Middle frontal gyrus (tissue), 1 donor: Measurements from ENCODE around the gene B3GNT7.
A peak's percentile ranks its signal among the peaks of the same experiment; 100 is the strongest.
"Not testable (repeated sequence)": the region's sequence is repeated elsewhere in the genome, so short reads cannot be mapped to it uniquely, and the experiment has no call there.

Source experiments
- DNase-seq: peaks from one replicate; pipeline ENCODE4 v3.0.0-alpha.2; 2015; ENCODE audit warnings: low spot score; ENCODE audit errors: extremely low spot score

The B3GNT7 gene

GRCh38 chr2:231364961-231365810 is 30.3 kb upstream of the B3GNT7 start:
- peak; percentile 32 for DNase-seq

- no peak for DNase-seq
Observed at GRCh38 chr2:231367178-231367577, 28.3 kb upstream of the B3GNT7 start.

DNA sequence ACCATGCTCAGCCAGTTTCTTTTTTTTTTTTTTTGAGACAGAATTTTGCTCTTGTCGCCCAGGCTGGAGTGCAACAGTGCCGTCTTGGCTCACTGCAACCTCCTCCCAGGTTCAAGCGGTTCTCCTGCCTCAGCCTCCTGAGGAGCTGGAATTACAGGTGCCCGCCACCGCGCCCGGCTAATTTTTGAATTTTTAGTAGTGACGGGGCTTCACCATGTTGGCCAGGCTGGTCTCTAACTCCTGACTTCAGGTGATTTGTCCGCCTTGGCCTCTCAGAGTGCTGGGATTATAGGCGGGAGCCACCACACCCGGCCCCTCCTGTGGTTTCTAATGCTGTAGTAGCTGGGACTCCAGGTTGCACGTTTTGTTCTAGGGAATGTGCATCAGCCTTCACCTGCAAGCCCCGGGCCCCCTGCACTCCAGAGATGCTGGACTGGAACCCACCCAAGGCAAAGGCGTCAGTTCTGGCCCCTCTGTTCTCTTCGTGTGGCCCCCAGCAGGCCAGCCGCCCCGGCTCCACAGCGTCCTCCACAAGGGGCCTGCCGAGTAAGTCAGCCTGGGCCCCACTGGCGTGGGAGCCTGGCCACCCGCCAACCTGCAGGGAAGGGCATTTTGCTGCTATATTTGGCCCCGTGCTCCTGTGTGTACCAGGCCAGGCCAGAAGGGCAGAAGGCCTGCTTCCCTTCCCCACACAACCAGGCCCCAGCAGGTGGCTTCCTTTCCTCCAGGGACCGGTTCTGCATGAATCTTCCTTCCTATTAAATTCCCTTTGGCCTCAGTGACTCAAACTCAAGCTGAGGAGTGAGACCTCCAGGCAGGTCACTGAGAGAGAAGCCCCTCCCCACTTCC is 25.7 kb upstream of the B3GNT7 start:
- no peak for DNase-seq

- DNase-seq = no peak
Observed at GRCh38 chr2:231370429-231370748, 25.1 kb upstream of the B3GNT7 start.

DNA sequence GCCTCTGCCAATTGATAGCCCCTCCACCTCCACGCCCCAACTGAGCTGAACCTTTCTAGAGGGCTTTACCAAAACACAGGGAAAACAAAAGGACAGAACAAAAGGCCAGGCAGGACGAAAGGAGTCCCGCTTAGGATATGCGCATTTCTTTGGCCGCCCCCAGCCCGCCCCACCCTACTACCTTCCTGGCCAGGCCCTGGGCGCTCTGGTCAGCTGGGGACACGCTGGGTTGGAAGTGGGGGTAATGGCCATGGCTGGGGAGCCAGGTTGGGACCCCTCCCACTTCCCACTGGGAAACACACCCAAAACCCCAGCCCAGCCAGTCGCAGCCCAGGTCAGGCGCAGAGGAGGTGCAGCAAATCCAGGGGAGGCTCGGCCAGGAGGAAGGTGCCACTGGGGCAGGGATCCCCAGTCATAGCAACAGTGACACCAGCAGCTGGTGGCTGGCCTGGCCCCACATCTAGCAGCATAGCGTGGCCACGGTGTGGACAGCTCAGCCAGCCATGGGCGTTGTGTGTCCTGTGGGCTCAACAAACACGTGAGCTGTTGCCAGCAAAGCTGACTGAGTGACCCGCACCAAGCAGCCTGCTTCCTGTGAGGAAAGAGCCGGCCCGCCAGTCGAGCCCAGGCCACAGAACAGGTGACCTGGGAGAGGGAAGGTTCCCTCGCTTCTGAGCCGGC is 24.6 kb upstream of the B3GNT7 start:
- DNase-seq = no peak

GRCh38 chr2:231371430-231372054 is 24.0 kb upstream of the B3GNT7 start:
- DNase-seq = no peak

GRCh38 chr2:231372326-231372725 is 23.2 kb upstream of the B3GNT7 start:
- no peak for DNase-seq

- no peak for DNase-seq
Observed at GRCh38 chr2:231373184-231373583, 22.3 kb upstream of the B3GNT7 start.

- no peak for DNase-seq
Observed at GRCh38 chr2:231373786-231374349, 21.6 kb upstream of the B3GNT7 start.

DNA sequence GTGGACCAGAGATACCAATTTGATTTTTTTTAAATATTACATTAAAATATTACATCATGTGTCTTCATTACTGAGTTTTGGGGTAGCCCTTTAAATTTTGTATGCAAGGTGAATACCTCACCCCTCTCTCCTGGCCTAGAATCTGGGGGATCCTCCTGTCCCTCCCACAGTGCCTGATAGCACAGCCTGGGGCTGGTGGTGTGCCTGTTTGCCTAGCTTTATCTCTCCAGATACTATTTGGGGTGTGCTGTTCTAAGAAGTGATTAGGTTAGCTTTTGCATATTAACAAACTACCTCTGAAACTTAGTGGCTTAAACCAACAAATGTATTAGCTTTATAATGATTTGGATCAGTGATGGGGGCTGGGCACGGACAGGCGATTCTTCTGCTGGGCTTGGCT is 20.7 kb upstream of the B3GNT7 start:
- DNase-seq = no peak

- DNase-seq = not testable (repeated sequence)
Observed at GRCh38 chr2:231375994-231376615, 19.4 kb upstream of the B3GNT7 start.

DNA sequence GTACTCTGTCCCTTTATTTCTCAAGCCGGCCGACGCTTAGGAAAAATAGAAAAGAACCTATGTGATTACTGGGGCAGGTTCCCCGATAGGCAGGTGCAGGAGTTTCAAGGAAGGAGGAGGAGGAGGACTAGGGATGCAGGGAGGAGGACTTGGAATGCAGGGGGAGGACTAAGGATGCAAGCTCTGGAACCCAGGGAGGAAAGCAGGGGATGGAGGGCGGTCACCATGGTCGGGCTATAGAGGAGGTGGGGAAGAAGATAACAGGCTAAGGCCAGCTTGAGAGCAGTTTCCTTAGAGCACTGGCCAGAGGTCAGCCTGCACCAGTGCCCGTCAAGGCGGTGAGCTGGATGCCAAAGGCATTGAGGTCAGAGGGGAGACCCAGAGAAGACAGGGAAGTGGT is 18.7 kb upstream of the B3GNT7 start:
- no peak for DNase-seq

- no peak for DNase-seq
Observed at GRCh38 chr2:231378026-231378722, 17.3 kb upstream of the B3GNT7 start.

DNA sequence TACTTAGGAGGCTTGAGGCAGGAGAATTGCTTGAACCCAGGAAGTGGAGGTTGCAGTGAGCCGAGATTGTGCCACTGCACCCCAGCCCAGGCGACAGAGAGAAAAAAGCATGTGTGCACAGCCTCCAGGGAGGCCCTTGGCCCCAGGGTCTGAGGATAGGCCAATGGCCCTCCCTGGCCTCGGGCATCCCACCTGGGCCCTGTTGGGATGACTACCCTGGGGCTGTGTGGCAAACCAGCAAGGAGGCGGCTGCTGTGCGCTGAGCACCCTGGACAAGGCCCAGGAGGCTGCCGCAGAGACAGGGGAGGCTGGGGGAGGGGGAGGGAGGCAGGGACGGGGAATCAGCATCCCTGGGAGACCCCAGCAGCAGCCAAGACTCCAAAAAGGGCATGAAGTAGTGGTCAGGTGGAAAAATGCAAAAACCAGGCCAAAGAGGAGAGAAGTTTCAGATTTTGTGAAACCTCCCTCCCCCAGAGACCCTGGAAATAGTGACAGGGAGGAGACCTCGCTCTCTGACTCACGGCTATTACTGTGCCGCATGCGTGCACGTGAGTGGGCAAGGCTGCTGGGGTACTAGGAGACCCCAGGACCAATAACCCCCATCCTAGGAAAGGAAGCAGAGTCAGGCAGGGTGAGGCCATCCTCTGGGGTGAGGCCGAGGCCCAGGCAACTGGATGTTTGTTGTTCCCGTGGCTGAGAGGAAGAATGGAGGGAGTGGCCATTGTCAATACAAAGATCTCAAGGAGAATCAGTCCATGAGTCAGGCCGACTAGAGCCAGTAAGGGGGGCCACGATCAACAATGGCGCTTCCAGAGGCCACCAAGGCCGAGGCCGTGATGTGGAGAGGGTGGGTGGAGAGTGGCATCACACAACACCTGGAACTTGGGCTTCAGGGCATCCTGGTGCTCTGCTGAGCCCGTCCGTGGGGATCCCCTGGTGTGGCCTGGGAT is 16.0 kb upstream of the B3GNT7 start:
- no peak for DNase-seq

DNA sequence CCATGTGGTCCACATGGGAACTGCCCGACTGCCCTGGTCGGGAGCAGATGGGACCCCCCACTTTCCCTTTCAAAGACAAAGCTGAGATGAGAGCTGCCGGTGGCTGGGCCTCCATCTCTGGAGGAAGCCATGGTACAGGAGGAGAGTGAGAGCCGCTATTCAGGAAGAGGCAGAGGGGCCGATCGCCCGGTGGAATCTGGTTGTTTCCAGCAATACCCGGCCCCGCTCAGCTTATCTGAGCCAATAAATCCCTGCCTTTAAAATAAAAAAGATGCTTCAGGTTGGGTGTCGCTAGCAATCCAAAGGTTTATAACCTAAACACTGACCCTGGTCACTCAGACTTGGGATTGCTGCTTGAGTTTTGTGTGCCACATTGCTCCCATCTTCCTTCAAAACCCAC is 15.2 kb upstream of the B3GNT7 start:
- no peak for DNase-seq

DNA sequence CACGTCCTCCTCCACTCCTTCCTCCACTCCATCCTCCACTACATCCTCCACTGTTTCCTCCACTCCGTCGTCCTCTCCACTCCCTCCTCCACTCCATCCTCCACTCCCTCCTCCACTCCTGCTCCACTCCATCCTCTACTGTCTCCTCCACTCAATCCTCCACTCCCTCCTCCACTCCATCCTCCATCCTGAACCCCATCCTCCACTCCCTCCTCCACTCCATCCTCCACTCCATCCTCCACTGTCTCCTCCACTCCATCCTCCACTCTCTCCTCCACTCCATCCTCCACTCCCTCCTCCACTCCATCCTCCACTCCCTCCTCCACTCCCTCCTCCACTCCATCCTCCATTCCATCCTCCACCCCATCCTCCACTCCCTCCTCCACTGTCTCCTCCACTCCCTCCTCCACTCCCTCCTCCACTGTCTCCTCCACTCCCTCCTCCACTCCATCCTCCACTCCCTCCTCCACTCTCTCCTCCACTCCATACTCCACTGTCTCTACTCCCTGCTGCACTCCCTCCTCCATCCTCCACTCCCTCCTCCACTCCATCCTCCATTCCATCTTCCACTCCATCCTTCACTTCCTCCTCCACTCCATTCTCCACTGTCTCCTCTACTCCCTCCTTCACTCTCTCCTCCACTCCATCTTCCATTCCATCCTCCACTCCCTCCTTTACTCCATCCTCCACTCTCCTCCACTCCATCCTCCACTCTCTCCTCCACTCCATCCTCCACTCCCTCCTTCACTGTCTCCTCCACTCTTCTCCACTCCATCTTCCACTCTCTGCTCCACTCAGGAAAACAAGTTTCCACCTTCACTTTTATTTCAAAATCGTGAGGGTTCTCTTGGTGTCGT is 14.3 kb upstream of the B3GNT7 start:
- no peak for DNase-seq

DNA sequence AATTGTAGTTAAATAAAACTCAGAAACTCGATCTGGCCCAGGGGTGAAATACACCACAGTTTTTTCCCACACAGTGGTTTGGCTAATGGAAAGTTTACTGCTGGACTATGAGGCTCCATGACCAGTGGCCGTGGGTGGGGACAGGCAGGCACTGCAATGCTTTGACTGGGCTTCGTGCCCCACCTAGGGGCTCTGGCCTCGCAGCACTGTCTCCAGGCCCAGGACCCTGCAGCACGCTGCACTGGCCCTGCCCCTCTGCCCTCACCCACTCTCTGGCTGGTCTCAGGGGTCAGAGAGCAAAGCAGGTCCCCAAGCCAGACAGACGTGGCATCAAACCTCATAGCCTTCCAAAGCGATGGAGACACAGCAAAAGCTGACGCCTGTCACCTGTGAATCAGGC is 13.4 kb upstream of the B3GNT7 start:
- no peak for DNase-seq
